Renal cortex interstitium (tissue), 15 donors: ENCODE data around the gene AIFM1. TPM values are rescaled to one million over a fixed set of nuclear protein-coding genes. Genes with fewer than 3 reads are reported as not detected.
A peak's percentile ranks its signal among the peaks of the same experiment; 100 is the strongest.

Experiments used
- DNase-seq, 11 donors: peaks; one replicate each; pipeline ENCODE4 v3.0.0-alpha.2; 2013; ENCODE audit warnings: low read depth in 9 of 11, low spot score in 4 of 11; ENCODE audit errors: extremely low read depth in 1 of 11
- long read RNA-seq, 16 experiments: transcript quantifications; one replicate each; lab custom pipeline, GENCODE V29; 2026
- polyA plus RNA-seq, 3 donors: library from polyadenylated mRNA; unstranded; fragments of 120-200 nt; gene quantifications; one replicate each; pipeline ENCODE4 v1.2.1, GENCODE V29; 2013; ENCODE audit not compliant: insufficient read length in 3 of 3

The AIFM1 gene
- 10 to 100 TPM; 77.4 to 98.5 (median 84.6) TPM for polyA plus RNA-seq
- long read RNA-seq, donor 1, transcript AIFM1-201 (16 exons, 2,260 nt), result major isoform, 10 of 16 reads
- long read RNA-seq, donor 1, partial matches to known transcripts, result 6 of 16 reads
- long read RNA-seq, donor 1, other reads (novel, unspliced or antisense), result 0 of 16 reads
- long read RNA-seq, donor 2, transcript AIFM1-201 (16 exons, 2,260 nt), result major isoform, 13 of 13 reads
- long read RNA-seq, donor 2, partial matches to known transcripts, result 0 of 13 reads
- long read RNA-seq, donor 2, other reads (novel, unspliced or antisense), result 0 of 13 reads
- long read RNA-seq, donor 3, transcript AIFM1-201 (16 exons, 2,260 nt), result major isoform, 14 of 29 reads
- long read RNA-seq, donor 3, partial matches to known transcripts, result 13 of 29 reads
- long read RNA-seq, donor 3, other reads (novel, unspliced or antisense), result 0 of 29 reads
- long read RNA-seq, donor 4, transcript AIFM1-201 (16 exons, 2,260 nt), result major isoform, 13 of 13 reads
- long read RNA-seq, donor 4, partial matches to known transcripts, result 0 of 13 reads
- long read RNA-seq, donor 4, other reads (novel, unspliced or antisense), result 0 of 13 reads
- long read RNA-seq, donor 5, transcript AIFM1-201 (16 exons, 2,260 nt), result major isoform, 25 of 34 reads
- long read RNA-seq, donor 5, partial matches to known transcripts, result 6 of 34 reads
- long read RNA-seq, donor 5, other reads (novel, unspliced or antisense), result 0 of 34 reads
- long read RNA-seq, donor 6, transcript AIFM1-201 (16 exons, 2,260 nt), result major isoform, 7 of 26 reads
- long read RNA-seq, donor 6, partial matches to known transcripts, result 19 of 26 reads
- long read RNA-seq, donor 6, other reads (novel, unspliced or antisense), result 0 of 26 reads
- long read RNA-seq, donor 7, transcript AIFM1-201 (16 exons, 2,260 nt), result major isoform, 18 of 26 reads
- long read RNA-seq, donor 7, partial matches to known transcripts, result 7 of 26 reads
- long read RNA-seq, donor 7, other reads (novel, unspliced or antisense), result 0 of 26 reads
- long read RNA-seq, donor 8, transcript AIFM1-201 (16 exons, 2,260 nt), result major isoform, 19 of 83 reads
- long read RNA-seq, donor 8, partial matches to known transcripts, result 62 of 83 reads
- long read RNA-seq, donor 8, other reads (novel, unspliced or antisense), result 0 of 83 reads
- long read RNA-seq, donor 9, transcript AIFM1-201 (16 exons, 2,260 nt), result major isoform, 13 of 18 reads
- long read RNA-seq, donor 9, partial matches to known transcripts, result 5 of 18 reads
- long read RNA-seq, donor 9, other reads (novel, unspliced or antisense), result 0 of 18 reads
- long read RNA-seq, donor 10, transcript AIFM1-201 (16 exons, 2,260 nt), result major isoform, 17 of 24 reads
- long read RNA-seq, donor 10, partial matches to known transcripts, result 6 of 24 reads
- long read RNA-seq, donor 10, other reads (novel, unspliced or antisense), result 0 of 24 reads
- long read RNA-seq, donor 11, transcript AIFM1-201 (16 exons, 2,260 nt), result major isoform, 10 of 15 reads
- long read RNA-seq, donor 11, partial matches to known transcripts, result 5 of 15 reads
- long read RNA-seq, donor 11, other reads (novel, unspliced or antisense), result 0 of 15 reads
- long read RNA-seq, donor 12, partial matches to known transcripts, result 0 of 5 reads
- long read RNA-seq, donor 12, other reads (novel, unspliced or antisense), result 0 of 5 reads
- long read RNA-seq, donor 13, transcript AIFM1-201 (16 exons, 2,260 nt), result major isoform, 8 of 33 reads
- long read RNA-seq, donor 13, partial matches to known transcripts, result 25 of 33 reads
- long read RNA-seq, donor 13, other reads (novel, unspliced or antisense), result 0 of 33 reads
- long read RNA-seq, donor 14, transcript AIFM1-201 (16 exons, 2,260 nt), result major isoform, 12 of 17 reads
- long read RNA-seq, donor 14, partial matches to known transcripts, result 5 of 17 reads
- long read RNA-seq, donor 14, other reads (novel, unspliced or antisense), result 0 of 17 reads
- long read RNA-seq, donor 15, transcript AIFM1-201 (16 exons, 2,260 nt), result major isoform, 11 of 11 reads
- long read RNA-seq, donor 15, partial matches to known transcripts, result 0 of 11 reads
- long read RNA-seq, donor 15, other reads (novel, unspliced or antisense), result 0 of 11 reads
- long read RNA-seq, donor 16, transcript AIFM1-201 (16 exons, 2,260 nt), result major isoform, 38 of 59 reads
- long read RNA-seq, donor 16, partial matches to known transcripts, result 20 of 59 reads
- long read RNA-seq, donor 16, other reads (novel, unspliced or antisense), result 0 of 59 reads

DNA sequence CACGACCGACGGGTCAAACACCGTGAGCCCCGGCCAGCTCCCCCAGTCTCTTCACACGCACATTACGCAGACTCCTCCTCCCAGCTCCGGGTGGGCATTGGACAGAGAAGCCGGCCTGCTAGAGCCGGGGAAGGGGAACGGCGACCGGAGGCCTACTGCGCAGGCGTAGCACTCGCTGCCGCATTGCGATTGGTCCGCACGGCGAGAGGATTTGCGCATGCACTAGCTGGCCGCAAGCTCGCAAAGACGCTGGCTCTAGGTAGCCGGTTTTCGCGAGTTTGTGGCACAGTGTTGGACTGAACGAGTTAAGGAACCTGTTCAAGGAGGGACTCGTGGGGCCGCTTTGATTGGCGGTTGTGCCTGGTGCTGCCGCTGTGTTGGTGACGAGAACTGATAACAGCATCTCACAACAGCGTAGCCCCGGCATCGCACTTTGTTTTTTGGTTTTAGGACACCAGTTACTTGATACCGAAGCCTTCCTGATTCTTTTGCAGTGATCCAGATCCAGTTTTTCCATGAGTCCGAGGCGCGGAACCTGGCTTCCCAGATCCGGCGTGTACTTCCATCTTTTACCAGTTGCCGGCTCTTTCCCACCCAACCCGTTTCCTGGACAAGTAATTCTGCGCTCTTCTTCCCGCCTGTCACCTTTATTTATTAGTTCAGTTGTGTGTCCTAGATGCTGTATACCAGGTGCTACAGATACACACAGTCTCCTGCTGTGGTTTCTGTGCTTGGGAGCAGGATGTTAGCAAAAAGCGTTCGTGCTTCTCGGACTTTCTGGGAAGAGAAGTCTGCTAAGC, at the start of gene AIFM1:
Gene AIFM1 (minus strand): TSS at position 139 of the 800 bp plus-strand sequence. CDS start 185 bp downstream, outside the sequence.
- DNase-seq, result peak; percentile 75 to 93 (median 86)

DNA sequence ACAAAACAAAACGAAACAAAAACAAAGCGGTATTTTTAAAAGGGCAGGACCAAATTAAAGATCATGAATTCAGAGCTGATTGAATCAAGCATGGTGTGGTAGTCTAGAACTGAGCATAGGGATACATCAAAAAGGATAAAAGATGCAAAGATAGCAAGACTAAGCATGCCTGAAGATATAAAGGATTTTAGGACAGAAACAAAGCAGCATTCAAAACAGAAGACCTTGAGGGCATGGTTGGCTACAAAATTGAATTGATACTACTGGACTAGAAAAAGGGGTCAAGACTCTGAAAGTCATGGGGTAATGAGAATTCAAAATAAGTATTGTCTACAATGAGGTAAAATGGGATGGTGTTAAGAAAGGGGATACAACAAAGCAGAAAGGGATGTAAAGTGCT, 47.7 kb upstream of the AIFM1 start:
- no peak for DNase-seq

DNA sequence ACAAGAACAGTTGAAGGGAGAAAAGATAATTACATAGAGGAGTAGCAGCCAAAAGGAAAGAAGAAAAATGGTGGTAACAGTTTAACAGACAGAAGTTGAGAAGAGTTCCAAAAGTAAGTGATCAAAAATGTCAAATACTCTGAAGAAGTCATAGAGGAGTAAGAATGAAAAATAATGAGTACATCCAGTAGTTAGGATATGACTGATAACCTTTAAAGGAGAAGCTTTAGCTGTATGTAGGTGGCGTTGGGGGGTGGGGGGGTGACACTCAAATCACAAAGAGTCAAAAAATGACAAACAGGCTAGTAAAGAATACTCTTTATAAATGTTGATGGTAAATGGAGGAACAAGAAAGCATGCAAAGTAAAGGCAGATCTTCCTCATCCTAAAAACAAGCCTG, 46.7 kb upstream of the AIFM1 start:
- DNase-seq, result no peak

- DNase-seq, result no peak
Observed at GRCh38 chrX:130211415-130212186, 46.0 kb upstream of the AIFM1 start.

- DNase-seq, result no peak
Observed at GRCh38 chrX:130204647-130205046, 39.0 kb upstream of the AIFM1 start.

- DNase-seq, result no peak
Observed at GRCh38 chrX:130197464-130197863, 31.8 kb upstream of the AIFM1 start.

DNA sequence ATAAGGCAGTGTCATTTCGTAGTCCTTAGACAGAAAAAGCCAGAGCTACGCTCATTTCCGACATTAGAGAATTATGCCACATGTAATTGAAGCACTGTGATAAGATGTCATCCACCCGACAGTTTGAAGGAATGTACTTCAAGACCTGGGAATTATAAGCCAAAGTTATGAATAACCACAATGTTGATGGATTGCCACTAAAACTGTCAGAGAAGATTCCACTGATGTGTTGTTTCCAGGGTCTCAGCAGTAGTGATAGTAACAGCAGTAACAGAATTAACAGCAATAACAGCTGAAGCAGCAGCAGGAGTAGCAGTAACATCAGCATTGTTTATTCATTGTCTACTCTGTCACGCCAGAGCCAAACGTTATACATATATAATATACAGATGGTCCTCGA, 30.8 kb upstream of the AIFM1 start:
- no peak for DNase-seq

DNA sequence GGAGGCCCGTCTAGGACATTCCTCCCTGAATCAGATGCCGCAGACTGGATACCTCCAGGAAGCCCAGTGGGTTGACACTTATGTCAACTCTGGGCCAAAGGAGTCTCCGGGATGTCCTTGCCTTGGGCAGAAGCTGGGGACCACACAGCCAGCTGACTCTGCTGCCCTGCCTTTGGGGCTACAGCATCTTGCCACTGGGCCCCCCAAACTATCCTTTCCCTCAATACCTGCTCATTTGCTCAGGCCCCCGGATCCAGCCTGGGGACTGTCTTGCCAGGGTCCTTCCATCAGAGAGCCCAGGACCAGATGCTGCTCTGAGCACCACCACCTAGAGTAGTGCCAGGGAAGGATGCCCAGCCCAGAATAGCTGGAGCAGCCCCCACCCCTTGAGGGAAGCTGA, 25.2 kb upstream of the AIFM1 start:
- DNase-seq, result no peak

- DNase-seq, result no peak
Observed at GRCh38 chrX:130186651-130187050, 21.0 kb upstream of the AIFM1 start.

DNA sequence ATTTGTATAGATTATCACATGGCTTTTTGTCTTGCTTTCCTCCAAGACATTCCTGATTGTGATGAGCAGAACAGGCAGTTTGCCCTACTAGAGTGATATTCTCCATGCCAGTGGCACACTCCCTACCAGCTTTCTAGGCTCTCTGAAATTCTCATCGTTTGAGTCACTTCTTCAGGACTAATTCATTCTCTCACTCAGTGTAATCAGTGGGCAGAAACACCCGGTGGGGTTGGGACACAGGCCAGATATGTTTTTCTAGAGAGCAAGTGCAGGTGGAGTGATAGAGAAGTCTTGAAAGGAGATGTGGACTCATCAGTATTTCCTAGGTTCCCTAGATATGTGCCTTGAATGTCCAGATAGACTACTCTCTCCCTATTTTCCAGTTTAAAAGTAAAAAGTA, 19.2 kb upstream of the AIFM1 start:
- no peak for DNase-seq

GRCh38 chrX:130184168-130184567, 18.5 kb upstream of the AIFM1 start:
- DNase-seq, result no peak

DNA sequence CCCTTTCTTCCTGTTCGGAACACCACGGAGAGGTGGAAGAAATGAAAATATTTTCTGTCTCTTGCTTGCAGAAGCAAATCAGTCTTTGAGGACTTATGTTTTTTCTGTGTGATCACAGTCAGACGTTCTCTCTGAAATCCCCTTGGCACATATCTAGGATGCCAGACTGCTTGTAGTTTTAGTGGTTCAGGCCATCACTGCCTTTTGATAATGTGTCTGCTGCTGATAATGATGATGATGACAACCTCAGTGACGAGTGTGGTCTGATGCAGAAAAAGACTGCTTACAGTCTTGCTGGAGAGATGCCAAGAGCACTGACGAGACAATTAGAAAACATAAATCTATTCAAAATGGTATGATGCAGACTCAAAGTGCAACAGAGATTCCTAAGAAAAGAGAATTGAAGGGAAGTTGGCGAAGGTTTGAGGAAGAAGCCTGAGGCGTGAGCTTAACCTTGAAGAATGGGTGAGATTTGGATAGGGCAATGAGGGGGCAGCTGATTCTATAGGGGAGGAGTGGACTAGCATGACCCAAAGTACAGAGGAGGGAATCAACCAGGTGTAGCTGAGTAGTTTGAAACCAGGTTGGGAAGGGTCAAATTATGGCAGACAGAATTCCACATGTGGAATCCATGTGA, 14.1 kb upstream of the AIFM1 start:
- DNase-seq, result no peak

- no peak for DNase-seq
Observed at GRCh38 chrX:130179170-130179569, 13.5 kb upstream of the AIFM1 start.

DNA sequence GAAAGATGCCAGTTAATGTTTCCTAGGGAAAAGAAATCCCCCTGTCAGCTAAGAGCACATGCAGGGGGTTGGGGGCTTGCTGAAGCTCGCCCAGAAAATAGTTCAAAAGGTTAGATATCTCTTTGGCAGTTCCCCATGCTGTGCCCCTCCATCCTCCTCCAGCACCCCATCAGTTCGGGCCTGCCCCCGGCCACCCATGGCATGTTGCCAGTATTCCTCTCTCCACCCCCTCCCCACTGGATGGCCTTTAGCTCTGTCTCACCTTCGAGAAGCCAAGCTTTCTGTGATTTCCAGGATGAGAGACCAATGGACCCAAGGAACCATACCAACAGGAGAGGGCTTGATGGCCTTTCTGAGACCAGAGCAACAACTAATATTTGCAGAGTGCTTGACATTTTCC, 11.3 kb upstream of the AIFM1 start:
- DNase-seq, result no peak

- no peak for DNase-seq
Observed at GRCh38 chrX:130176354-130176776, 10.7 kb upstream of the AIFM1 start.
